Neural progenitor cell (in vitro differentiated cells): ENCODE data around the gene TTC23L.

Source experiments
- EZH2 ChIP-seq: fragments of 200-600 bp; sonication (generic); IDR thresholded peaks from 2 replicates; pipeline ENCODE4 v1.6.1; 2017; ENCODE audit warnings: antibody characterized with exemption, mild to moderate bottlenecking, moderate library complexity
- EZH2phosphoT487 ChIP-seq: fragments of 200-600 bp; sonication (generic); IDR thresholded peaks from 2 replicates; pipeline ENCODE4 v1.6.1; 2017; ENCODE audit warnings: antibody characterized with exemption
- TF ChIP-seq, protein P1 (sequence below): fragments of 200-600 bp; sonication (generic); IDR thresholded peaks from 2 replicates; pipeline ENCODE4 v1.5.1; 2017; ENCODE audit warnings: antibody characterized with exemption, mild to moderate bottlenecking

DNA sequence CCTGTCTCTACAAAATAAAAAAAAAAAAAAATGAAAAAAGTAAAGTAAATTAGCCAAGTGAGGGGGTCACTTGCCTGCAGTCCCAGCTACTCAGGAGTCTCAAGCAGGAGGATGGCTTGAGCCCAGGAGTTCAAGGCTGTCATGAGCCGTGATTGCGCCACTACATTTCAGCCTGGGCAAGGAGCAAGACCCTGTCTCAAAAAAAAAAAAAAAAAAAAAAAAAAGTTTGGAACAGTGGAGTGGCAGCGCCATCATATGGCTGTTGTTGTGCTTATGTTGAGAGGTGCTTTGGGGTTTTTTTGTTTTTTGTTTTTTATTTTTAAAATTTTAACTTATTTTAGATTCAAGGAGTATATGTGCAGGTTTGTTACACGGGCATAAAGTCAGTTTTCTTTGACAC, 80.1 kb downstream of the TTC23L start:
- TF ChIP-seq, protein P1, sequence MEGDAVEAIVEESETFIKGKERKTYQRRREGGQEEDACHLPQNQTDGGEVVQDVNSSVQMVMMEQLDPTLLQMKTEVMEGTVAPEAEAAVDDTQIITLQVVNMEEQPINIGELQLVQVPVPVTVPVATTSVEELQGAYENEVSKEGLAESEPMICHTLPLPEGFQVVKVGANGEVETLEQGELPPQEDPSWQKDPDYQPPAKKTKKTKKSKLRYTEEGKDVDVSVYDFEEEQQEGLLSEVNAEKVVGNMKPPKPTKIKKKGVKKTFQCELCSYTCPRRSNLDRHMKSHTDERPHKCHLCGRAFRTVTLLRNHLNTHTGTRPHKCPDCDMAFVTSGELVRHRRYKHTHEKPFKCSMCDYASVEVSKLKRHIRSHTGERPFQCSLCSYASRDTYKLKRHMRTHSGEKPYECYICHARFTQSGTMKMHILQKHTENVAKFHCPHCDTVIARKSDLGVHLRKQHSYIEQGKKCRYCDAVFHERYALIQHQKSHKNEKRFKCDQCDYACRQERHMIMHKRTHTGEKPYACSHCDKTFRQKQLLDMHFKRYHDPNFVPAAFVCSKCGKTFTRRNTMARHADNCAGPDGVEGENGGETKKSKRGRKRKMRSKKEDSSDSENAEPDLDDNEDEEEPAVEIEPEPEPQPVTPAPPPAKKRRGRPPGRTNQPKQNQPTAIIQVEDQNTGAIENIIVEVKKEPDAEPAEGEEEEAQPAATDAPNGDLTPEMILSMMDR: peak; percentile 28
- TF ChIP-seq EZH2 (no peak), EZH2phosphoT487 (no peak)
